Measurements from ENCODE around the gene ALG9.

ALG9 gene

DNA sequence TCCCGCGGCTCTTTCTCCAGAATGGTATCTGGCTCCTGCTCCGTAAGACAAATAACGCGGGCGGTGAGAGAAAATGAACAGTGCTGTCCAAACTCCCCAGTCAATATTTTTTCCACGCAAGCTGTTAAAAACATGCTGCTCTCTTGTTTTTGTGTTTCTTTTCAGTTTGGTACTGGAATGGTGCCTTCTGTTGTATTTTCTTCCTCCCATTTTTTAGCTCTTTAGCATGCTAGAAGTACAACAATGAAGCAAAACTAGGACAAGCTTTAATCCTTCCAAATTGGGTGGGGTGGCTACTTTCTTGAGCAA lies 104.6 kb downstream of the ALG9 start:
- DNase-seq (ENCODE audit: low spot score), result no peak

DNA sequence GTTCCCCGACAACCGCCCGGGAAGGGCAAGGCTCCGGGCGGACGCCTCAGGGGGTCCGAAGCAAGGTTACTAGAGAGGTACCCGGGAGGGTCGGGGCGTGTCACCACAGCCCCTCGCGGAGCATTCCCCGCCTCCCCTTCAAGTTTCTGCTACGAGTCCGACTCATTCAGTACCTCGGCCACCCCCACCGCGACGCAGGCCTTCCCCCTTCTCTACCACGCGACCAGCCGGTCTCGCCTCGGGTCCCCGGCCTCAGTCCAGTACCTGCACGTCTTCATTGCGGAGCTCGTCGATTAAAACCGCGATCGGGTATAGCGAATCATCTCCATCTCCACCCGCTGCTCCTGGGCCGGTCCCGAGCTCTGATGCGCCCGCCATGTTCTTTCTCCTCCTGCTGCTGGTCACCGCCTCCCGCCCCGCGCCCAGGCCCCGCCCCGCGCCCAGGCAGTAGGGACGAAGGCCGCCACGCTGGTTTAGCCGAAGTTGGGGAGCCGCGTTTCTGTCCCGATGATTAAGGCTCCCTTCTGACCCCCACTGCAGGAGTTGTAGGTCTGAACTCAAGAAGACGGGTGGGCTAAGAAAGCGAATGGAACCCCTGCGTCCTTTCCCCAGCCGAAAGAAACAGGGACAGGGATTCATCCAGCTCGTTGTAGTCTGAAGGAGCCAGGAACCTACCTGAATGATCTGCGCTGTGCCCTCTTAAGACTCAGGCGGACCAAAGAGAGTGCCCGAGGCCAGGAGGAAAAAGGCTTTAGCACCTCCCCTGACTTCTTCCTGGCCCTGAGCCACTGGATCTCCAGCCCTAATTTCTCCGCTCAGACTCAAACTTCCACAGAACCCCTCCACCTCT lies 105.2 kb downstream of the ALG9 start, which contains the start of gene PPP2R1B:
Gene PPP2R1B (minus strand): TSS at position 406 of the 850 bp plus-strand sequence. CDS start 28 bp downstream, at position 378.
- peak; percentile 49 for DNase-seq (ENCODE audit: low spot score)

DNA sequence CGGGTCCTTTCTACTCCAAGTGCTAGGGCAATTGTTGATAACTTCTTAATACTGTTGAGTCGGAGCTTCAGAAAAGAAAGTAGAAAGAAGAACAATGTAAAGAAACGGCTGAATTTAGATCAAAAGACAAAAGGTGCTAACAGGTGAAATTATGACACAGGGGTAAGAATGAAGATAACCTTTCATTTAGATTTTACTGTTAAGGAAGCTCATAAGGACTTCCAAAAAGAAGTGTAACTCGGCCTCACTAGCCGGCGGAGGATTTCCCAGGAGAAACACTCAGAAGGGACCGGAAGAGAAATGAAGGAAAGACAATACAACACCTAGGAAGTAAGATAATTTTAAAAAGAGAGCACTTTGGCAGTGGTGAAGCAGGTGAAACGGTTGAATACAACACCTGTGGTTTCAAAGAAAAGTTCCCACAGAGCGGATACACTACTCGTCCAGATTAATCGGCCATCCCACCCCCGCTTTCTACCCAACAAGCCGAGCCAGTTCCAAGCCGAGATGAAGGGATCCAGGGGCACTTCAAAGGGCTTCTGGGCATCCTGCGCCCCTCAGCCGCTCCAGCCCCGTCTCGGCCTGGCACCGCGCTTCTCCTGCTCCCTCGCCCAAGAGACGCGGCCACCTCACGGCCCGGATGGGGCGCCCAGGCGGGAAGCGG lies 105.9 kb downstream of the ALG9 start:
- DNase-seq (ENCODE audit: low spot score), result no peak

DNA sequence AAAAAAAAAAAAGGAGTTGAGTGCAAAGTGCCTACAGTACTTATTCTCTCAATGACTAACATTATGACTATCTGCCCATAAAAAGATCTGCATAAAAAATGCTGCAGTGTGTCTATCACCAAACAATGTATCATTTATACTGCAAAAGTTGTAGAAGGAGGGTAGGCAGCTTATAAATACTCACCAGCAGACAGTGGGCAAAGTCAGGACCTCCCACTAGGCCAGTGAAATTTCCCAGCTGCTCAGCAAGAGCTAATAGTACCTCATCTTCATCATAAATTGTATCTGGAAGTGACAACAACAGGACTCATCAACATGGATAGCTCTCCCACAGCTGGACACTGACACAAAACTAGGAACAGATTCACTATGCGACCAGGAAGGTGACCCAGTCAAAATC lies 106.8 kb downstream of the ALG9 start:
- no peak for DNase-seq (ENCODE audit: low spot score)

DNA sequence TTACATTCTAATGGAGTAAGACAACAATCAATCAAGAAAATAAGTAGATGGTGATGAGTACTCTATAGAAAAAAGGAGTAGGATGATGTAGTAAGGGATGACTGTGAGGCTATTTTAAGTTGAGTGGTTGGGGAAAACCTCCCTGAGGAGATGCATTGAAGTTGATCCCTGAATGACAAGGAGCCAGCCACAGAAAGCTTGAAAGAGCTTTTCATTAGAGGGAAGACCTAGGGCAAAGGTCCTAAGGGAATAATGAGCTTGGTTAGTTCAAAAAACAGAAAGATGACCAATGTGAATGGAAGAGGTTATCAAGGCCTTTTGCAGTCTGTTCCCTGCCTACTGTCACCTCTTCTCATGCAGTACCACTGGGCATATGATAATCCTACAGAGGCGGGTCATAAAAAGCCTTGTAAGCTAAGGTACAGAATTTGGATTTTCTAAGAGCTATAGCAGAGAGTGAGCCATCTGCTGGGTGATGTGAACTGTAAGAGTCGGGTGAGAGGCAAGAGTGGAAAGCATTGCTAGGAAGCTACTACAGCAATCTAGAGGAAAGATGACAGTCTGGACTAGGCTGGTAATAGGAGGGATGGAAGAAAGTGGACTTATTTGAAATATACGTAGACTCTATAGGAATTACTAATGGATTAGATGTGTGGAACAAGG lies 108.3 kb downstream of the ALG9 start:
- no peak for DNase-seq (ENCODE audit: low spot score)

DNA sequence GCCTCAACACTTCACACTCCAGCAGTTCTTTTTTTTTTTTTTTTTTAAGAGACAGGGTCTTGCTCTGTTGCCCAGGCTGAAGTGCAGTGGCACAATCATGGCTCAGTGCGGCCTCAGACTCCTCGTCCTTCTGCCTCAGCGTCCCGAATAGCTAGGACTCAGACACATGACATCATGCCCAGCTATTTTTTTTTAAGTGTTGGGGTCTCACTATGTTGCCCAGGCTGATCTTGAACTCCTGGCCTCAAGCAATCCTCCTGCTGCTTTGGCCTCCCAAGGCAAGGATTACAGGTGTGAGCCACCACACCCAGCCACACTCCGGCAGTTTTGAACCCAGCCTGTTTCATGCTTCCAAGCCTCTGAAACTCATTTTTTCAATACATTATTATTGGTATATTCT lies 108.9 kb downstream of the ALG9 start:
- DNase-seq (ENCODE audit: low spot score), result no peak

DNA sequence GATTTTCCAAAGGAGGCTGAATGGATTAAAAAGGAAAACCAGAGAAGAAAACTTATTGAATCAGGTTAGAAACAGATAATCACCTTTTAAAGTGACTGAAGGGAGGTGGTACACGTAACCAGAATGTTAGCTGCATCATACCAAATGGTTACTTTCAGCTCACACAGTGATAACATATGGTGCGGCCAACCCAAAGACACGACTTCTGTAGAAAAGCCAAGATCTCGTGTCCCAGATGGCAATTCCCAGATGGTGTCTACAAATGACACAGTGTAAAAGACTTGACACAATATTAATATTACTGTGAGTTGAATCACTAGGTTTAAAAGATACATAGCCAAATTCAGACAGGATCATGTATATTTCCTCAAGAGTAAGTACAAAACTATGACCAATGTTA lies 110.3 kb downstream of the ALG9 start:
- no peak for DNase-seq (ENCODE audit: low spot score)

DNA sequence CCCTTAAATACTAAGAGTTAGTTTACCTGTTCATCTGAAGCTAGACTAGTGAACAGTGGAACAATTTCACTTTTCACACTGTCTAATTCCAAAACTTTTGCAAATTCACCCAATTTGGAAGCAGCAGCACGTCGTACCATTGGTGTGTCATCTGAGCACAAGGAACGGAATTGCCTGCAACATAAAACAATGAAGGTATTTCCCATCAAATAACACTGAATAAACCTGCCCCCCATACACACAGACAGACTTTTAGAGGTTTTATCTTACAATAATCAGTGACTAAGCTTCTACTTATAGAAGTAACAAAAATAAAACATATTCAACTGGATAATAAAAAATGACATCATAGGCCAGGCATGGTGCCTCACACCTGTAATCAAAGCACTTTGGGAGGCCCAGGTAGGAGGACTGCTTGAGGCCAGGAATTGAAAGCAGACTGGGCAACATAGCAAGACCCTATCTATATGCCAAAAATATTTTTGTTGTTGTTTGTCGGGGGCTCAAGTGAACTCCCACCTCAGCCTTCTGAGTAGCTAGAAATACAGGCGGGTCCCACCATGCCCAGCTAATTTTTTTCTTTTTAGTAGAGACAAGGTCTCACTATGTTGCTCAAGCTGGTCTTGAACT lies 111.5 kb downstream of the ALG9 start:
- DNase-seq (ENCODE audit: low spot score), result no peak

DNA sequence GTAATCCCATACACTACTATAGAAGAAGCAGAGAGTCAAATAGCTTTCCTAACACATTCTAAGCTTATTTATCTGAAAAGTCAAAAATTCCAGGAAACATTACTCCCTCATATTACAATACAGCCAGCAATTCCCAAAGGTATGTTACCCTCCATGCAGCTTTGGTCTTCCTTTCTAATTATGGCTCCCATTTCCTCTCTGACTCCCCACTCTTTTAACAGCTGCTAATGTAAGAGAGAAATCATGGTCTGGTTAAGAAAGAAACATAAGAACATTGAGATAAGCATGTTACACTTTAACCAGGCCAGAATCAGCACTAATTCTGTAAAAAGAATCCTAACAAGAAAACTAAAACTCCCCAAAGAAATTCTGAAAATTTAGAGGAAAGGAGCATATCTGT lies 112.0 kb downstream of the ALG9 start:
- DNase-seq (ENCODE audit: low spot score), result no peak

DNA sequence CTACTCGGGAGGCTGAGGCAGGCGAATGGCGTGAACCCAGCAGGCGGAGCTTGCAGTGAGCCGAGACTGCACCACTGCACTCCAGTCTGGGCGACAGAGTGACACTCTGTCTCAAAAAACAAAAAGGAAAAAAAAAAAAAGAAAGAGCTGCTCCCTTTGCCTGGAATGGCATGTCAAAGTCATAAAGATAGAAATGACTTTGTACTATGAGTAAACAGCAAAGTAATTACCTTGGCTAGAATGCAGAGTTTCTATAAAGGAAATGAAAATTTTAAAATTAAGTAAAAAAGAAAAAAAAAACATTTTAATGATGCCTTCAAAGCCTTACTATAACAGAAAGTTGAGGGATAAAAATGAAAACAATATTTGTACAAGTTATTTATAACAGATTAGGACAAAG lies 115.3 kb downstream of the ALG9 start:
- DNase-seq (ENCODE audit: low spot score), result no peak

DNA sequence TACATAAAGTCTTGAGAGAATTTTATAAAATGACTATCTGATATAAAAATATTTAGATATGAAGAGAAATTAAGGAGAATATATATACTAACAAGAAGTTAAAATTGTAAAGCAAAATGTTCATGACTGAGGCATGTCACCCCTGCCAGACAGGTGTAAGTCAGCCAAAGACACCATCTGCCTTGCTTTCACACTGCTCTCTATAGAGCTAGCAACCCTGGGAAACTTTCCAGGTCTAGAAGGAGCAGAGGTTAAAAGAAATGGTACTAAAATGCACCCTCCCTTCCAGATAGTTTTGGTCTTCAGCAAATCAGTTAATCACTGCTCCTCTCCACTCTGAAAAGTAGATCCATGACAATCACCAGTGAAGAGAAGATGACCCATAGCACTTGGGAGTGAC lies 121.7 kb downstream of the ALG9 start:
- no peak for DNase-seq (ENCODE audit: low spot score)

DNA sequence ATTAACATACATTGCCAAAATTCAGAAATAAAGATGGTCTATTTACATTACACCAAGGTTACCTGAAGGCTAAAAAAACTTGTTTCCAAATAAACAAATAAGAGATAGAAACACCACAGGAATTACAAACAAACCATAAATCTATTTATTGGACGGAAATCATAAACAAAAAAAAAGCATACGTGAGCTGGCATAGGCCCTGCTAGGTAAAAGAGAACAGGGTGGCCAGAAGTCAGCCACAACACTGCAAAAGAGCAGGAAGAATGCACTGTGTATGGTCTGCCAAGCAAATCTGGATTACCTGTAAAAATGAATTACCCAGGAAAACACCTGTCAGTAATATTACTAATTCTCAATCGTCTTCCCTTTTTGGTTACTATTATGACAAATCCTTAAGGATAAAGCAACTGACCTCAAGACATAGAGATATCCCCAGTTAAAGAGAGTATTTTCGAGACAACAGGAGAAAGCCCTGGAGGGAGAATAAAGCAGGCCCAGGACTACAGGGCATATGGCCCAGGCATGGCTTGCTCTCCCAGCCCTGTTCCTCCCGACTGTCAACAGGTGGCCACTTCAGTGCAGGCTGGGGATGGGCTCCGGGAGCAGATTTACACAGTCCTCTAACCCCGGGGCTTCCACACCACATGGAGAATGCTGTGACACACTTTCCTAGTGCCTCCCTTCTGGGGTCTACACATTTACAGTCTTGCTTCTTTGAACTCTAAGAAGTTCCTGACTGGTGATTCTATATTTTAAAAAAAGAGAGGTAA lies 123.2 kb downstream of the ALG9 start:
- DNase-seq (ENCODE audit: low spot score), result no peak

DNA sequence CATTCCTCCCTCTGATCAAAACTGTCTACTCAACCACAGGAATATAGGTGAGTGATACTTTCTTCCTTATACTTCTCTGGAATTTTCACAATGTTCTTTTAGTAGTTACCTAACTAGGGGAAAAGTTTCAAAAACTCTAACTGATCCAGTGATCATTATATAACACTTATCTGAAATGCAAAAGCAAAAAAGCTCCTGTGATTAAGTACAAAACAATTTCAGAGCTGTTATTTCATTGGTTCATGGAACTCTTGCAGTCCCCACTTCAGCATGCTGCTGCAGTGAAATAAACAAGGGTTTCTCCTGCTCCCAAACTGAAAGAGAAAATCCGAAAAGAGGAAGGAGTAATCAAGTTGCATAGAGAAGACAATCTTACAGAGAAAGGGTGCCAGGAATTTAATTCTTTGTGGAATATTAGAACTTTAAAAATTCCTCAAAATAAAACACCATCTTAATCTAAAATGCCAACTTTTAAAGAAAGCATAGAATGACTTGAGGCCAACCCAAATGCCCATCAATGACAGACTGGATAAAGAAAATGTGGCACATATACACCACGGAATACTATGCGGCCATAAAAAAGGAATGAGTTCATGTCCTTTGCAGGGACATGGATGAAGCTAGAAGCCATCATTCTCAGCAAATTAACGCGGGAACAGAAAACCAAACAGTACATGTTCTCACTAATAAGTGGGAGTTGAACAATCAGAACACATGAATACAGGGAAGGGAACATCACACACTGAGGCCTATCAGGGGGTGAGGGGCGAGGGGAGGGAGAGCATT lies 125.5 kb downstream of the ALG9 start:
- DNase-seq (ENCODE audit: low spot score), result no peak

DNA sequence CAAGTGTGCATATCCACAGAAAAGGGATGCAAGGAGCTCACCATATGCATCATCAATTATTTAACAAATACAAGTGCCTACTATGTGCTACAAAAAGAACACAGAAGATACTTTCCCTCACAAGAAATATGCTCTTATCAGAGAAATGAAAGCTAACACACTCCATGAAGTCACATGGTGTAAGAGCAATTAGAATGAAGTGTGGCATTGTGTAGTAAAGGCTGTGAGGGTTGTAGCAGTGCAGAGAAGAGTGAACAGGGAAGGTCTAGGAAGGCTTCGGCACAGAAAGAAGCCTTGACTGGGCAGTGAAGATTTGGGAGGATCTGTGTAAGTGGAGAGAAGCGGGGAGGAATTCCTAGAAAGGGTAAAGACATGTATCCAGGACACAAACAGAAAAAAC lies 127.7 kb downstream of the ALG9 start:
- no peak for DNase-seq (ENCODE audit: low spot score)

DNA sequence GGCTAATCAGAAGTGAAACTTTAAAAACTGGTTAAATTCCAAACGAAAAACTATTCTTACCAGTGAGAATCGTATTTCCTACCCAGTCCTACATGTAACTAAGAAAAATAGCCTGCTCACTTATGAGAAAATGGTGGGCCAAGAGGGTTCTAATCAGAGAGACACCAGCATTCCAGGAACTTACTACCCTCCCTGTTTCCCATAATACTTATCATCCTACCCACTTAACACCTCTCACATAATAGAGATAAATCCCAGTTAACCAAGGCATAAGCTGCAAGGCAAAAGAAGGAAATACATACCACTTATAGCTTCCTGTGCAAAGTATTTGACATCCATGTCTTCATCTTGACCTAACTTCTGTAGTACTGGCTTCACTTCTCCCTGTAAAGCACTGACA lies 129.6 kb downstream of the ALG9 start:
- DNase-seq (ENCODE audit: low spot score), result no peak

DNA sequence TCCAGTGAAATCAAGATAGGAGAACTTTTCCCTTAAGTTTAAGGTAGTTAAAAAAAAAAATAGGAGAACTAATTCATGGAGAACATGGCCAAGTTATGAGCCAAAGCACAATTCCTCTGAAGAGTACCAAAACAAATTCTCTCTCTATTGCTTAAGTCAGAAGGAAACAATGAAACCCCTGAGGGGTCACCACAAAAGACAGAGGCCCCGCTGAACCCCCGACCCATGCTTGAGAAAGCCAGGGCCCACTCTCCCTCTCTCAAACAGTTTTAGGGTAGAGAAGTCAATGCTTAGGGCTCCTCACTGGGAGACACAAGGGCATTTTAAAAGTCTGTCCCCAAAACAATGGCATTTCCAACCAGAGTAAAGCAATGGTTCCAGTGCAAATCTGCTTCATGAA lies 132.1 kb downstream of the ALG9 start:
- no peak for DNase-seq (ENCODE audit: low spot score)

DNA sequence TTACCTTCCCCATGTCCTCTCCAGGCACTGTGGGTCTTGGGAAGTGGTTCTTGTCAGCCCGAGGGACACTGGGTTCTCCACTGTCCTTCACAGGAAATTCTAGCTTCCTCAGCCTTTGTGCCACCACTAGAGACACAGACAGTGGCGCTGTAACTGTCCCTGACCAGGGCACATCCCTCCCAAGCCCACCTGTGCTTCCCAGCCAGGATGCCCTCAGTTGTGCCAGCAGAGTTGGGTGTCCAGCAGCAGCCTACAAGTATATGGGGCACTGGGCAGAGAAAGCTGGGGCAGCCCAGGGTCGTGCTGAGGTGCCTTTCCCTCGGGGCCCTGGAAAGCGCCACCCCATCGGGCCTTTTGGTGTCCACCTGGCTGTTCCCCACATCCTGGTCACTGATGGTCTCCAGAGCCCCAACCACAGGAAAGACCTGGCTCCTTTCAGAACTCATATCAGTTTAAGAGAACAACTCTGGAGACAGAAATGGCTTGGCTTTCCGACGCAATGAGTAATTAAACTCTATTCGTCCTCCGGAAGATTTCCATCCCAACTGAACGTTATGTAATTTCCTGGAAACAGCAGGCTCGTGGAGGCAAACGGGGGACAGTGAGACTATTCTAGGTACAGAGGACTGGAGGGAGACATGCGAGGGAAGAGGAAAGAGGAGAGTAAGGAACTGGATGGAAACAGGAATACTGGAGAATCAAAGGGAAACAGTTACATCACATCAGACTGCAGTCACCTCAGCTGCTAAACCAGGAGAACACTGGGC lies 133.8 kb downstream of the ALG9 start:
- DNase-seq (ENCODE audit: low spot score), result no peak

DNA sequence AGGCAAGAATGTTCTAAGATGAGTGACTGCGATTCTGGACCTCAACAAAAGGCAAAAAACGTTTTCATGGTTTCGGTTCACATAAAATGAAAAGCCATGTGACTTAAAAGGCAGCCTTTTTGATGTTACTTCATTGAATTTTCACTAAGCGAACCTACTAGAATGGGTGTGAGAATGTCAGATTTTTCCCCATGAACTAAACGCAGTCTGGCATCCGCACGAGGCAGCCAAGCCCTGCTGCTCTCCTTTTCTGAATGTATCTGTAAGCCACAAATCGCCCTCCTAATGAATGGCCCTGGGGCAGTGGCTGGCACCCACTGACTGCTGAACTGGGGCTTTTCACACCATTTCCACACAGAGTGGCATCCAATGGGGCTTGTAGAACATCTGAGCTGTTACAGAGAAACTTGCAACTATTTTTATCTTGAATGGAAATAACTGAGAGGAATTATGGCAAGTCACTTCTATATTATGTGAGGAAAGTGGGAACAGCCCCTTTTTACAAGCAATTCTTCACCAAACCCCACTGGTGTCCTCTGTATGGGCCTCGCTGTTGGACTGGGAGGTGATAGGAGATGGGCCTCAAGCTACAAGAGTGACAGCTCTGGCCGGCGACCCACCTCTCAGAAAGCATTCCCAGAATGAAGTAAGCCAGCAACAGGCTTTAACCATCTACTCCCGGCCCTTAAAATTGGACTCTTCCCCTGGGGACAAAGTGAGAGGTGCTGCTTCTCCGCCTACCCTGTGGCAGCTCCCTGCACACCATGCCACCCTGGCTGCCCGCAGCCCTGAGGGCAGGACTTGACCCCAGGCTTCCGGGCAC lies 134.5 kb downstream of the ALG9 start:
- no peak for DNase-seq (ENCODE audit: low spot score)

Measured in SK-N-DZ (cell line).